ENCODE measurements around the gene LRRC4B.

LRRC4B gene

GRCh38 chr19:50522881-50523280, 45.4 kb downstream of the LRRC4B start:
- DNase-seq (ENCODE audit: low spot score), result no peak

GRCh38 chr19:50520822-50521465, 47.3 kb downstream of the LRRC4B start:
- no peak for DNase-seq (ENCODE audit: low spot score)

DNA sequence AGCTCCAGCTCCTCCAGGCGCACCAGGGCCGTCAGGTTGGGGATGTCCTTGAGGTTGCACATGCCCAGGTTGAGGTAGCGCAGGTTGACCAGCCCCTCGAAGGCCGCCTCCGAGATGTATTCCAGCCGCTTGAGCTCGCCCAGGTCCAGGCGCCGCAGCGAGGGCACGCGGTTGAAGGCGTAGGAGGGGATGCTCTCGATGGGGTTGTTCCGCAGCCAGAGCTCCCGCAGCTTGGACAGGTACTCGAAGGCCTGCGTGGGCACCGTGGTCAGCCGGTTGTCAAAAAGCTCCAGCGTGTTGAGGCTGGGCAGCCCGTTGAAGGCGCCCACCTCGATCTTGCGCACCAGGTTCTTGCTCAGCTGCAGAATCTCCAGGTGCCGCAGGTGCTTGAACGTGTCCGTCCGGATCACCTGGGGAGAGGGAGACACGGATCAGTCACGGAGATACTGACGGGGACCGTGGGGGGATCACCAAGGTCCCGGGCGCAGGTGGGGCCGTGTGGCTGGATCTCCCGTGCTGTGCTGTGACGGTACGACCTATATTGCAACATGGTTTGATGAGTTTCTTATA, 49.1 kb downstream of the LRRC4B start:
- no peak for DNase-seq (ENCODE audit: low spot score)

DNA sequence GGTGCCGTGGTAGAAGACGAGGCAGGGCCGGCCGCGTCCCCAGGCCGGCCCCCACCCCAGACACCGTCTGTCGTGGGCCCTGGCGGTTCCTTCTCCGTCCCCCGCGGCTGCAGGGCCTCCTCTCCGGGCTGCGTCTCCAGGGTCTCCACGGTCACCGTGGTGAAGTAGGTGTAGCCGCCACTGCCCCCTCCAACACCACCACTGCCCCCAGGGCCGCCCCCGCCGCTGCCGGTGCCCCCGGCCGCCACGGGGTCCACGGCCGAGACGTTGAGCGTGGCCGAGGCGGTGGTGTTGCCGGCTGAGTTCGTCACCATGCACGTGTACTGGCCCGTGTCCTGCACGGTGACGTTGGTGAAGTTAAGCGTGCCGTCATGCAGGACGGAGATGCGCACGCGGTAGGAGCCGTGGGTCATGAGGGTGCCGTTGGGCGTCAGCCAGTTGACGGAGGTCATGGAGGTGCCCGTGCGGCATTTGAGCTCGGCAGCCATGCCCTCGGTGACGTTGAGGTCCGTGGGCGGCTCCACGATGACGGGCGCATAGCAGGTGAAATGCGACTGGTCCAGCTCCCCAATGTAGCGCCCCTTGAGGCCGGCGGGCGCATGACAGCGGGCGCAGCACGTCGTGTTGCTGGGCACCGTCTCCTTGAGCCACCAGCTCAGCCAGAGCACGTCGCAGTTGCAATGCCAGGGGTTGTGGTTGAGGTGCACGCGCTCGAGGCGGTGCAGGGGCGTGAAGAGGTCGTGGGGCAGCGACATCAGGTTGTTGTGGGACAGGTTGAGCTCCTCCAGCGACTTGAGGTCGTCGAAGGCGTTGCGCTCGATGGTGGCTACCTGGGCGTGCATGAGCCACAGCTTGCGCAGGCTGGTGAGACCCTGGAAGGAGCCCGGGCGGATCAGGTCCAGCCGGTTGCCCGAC, 49.9 kb downstream of the LRRC4B start:
- DNase-seq (ENCODE audit: low spot score), result no peak

DNA sequence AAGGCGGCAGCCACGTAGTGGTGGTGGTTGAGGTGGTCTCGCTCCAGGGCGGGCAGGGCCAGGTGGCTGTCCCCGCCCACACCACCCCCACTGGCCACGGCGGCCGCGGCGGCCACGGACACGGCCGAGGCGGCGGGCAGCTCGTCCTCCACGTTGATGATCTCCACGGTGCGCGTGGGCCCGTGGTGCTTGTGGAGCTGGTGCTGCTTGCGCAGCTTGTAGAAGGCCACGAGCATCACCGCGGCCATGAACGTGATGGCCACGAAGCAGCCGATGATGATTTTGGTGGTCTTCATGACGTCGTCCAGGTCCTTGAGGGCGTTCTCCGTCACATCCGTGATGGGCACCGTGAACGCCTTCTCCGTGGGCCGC, 50.5 kb downstream of the LRRC4B start:
- DNase-seq (ENCODE audit: low spot score), result no peak

DNA sequence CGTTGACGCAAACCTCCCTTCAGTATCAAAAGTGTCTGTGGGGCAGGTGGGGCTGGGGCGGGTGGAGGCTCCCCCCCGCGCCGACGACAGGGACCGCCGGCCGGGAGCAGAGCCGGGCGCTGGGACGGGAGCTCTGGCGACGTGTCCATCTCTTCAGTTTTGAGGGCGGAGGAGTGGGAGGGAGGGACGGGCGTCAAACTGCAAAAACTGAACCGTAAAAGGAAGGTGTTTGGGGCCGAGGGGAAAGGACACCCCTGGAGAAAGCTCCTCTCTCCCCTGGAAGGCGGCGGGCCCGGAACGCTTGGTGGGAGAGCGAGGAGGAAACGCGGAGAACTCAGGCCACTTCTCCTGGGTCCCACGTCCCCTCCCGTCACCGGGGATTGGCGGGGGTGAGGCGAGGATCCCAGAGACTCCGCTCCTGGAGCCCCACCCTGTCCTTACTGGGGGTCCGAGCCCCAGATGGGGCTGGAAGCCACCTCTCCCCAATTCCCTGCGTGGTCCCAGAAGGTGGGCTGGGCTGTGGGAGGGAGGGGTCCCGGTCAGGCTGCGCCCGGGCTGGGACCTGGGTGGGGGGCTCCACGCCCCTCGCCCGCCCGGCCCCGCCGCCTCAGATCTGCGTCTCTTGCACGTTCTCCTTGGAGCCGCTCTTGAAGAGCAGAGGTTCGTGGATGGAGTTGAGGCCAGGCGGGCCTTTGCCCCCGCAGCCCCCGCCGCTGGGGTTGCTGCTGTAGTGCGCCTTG, 51.1 kb downstream of the LRRC4B start:
- DNase-seq (ENCODE audit: low spot score), result no peak

- no peak for DNase-seq (ENCODE audit: low spot score)
Observed at GRCh38 chr19:50516456-50516855, 51.8 kb downstream of the LRRC4B start.

GRCh38 chr19:50515168-50515561, 53.1 kb downstream of the LRRC4B start:
- DNase-seq (ENCODE audit: low spot score), result no peak

DNA sequence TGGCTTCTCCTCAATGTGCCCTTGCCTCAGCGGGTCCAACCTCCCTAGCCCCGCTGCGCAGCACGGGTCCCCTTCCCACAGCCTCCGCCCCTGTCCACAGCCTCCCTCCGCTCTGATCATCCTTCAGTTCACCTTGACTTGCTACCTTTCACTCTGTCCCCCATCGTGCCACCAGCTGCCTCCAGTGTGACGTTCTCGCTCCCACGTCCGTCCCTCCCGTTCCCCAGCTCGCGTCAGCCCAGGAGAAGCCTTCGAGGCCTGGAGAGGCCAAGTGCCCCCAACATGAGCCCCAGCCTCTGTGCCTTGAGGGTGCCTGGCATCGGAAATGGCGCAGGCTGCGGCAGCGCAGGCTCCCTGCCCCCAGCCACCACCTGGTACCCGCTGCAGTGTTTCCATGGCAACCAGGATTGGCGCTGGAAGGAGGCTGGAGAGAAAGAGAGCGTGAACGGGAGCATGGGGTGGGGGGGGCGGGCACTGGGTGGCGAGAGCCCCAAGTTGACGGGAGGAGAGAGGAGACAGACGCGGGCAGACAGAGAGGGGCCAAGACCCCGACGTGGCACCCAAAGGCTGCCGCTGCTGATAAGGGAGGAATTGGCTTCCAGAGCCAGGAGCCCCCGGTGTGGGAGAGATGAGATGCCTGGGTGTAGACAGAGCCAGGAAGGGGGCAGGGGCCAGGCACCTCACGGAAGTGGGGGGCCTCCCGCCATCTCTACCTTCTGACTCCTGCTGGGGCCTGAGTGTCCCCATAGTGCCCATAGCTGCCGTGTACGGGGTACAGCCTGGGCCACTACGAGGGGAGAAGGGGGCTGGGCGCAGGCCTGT, 53.7 kb downstream of the LRRC4B start:
- DNase-seq (ENCODE audit: low spot score), result no peak

DNA sequence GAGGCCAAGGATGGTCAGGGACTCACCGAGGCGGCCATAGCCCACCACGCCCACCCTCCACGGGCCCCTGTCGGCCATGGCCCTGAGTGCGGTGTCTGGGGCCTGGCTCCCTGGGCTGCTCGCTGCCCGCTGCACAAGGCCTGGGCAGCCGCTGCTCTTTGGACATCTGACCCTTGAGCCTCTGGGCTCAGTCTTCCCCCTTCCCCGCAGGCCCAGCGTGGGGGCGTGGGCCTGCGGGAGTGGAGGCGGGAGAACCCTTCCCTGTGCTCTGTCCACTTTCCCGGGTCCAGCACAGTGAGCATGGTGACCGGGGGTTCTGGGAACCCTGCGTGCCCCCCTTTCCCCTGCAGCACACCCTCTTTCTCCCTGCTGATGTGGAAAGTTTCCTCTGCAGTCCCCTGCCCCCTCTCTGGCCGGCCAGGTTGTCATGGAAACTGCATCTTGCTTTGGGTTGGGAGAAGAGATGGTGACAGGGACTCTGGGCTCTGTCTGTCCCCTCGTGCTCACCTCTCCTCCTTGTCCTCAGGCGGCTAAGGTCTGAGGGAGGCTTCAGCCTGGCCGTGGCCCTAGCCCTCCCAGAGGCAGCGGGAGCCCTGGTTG, 54.4 kb downstream of the LRRC4B start, which contains the start of gene ASPDH:
Gene ASPDH (minus strand): TSS at position 168 of the 600 bp plus-strand sequence. CDS start 90 bp downstream, at position 78.
- no peak for DNase-seq (ENCODE audit: low spot score)

GRCh38 chr19:50512999-50513745, 55.1 kb downstream of the LRRC4B start:
- no peak for DNase-seq (ENCODE audit: low spot score)

DNA sequence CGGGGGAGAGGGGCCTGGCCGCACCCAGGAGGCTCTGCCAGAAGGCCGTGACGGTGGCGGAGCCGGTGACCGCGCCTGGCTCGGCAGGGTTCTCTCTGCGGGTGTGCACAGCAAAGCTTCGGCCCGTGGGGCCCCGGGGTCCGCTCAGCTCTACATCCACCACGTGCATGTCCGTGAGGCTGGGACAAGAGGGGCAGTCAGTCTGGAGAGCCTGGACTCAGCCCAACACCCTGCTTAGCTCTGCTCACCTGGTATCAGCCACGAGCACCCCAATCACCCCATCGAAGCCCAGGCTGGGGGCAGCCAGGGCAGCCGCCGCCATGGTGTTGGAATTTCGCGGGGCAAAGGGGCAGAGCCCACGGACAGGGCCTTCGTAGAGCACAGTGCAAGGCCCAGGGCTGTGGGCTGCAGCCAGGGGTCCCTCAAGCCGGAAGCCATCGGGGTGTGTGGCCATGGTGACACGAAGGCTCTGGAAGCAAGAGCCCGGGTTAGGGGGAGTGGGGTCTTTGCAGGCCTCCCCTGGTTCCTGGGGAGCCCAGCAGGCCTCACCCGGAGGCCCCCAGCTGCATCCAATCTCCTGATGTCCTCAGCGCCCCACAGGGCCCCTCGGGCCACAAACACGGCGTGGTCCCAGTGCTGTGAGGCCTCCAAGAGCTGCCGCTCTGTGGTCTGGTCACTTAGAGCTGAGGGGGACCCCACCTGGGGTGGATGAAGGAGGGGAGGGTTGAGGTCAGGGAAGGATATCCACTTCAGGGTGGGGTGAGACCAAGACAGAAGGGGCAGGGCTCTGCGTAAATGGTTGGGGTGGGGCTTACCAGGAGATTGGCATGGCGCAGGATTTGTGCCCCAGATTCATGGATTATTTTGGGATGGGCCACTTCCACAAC, 55.9 kb downstream of the LRRC4B start:
- no peak for DNase-seq (ENCODE audit: low spot score)

- DNase-seq (ENCODE audit: low spot score), result peak; percentile 99
Observed at GRCh38 chr19:50511069-50511822, 57.0 kb downstream of the LRRC4B start, which contains the start of gene JOSD2. JOSD2 (minus strand) TSS chr19:50511191; CDS start chr19:50510431, 760 bp downstream.

DNA sequence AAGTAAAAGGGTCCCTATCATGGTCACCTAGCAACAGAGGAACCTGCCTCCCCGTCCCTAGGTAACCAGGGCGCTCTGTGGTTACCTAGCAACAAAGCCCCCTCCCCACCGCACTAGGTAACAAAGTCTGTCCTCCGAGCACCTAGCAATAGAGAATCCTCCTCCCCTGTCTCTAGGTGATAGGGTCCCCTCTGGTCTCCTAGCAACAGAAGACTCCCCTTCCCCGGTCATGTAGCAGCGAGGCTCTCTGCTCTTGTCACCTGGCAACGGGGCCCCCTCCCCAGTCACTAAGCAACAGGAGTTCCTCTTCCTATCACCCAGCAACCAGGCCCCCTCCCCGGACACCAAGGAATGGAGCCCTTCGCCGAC, 57.6 kb downstream of the LRRC4B start:
- DNase-seq (ENCODE audit: low spot score), result no peak

DNA sequence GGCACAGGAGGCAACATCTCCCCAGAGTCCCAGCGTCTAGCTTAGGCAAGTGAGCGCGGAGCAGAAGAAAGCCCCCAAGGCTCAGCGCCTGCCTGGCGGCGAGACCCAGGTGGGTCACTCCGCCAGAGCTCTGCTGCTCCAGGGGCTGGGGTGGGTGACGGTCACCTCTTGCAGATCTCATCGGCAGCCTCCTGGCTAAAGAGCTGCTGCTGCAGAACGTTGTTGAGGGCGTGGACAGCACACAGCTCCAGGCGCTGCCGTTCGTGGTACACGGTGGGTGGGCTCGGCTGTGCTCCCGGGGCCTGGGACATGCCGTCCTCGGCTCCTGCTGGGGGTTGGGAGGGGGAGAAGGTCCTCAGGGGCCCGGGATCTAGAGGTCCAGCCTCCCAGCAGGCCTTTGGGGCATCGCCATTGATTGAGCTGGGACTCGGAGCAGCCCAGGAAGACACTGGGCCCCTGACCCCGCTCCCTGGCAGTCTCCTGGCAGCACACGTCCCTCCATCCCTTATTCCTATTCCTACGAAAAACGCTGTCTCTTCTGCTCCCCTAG, 58.0 kb downstream of the LRRC4B start:
- no peak for DNase-seq (ENCODE audit: low spot score)

GRCh38 chr19:50509366-50509765, 58.9 kb downstream of the LRRC4B start:
- DNase-seq (ENCODE audit: low spot score), result no peak

- no peak for DNase-seq (ENCODE audit: low spot score)
Observed at GRCh38 chr19:50508843-50509190, 59.4 kb downstream of the LRRC4B start.

- DNase-seq (ENCODE audit: low spot score), result no peak
Observed at GRCh38 chr19:50507376-50507775, 60.9 kb downstream of the LRRC4B start.
